CD4-positive, alpha-beta T cell treated with Interleukin-12 subunit alpha and Interleukin-12 subunit beta, for 1 hour (primary cell): ENCODE data around the gene ATP5PD.
A peak's percentile ranks its signal among the peaks of the same experiment; 100 is the strongest.
"Not testable (repeated sequence)": the region's sequence is repeated elsewhere in the genome, so short reads cannot be mapped to it uniquely, and the experiment has no call there.

Experiments
- DNase-seq: peaks from one replicate; pipeline ENCODE4 v3.0.0-alpha.2; 2020

ATP5PD gene

DNA sequence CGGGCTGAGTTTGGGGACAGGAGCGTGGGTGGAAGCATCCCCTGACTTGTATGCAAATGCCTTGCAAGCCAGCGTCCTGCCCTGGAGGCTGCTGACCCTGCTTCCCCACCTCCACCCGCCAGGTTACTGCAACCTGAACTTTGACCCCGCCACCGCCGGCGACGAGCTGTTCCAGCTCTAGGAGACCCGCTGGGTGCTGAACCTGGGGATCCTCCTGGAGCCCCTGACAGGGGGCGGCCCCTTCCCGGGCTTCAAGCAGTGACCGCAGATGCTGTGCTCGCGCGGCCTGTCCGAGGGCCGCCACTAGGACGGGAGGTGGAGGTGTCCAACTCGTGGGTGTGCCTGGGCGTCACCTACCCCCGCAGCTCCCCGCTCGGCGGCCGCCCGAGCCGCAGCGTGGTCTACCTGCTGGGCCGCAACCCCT, 30.3 kb upstream of the ATP5PD start:
- DNase-seq = no peak

DNA sequence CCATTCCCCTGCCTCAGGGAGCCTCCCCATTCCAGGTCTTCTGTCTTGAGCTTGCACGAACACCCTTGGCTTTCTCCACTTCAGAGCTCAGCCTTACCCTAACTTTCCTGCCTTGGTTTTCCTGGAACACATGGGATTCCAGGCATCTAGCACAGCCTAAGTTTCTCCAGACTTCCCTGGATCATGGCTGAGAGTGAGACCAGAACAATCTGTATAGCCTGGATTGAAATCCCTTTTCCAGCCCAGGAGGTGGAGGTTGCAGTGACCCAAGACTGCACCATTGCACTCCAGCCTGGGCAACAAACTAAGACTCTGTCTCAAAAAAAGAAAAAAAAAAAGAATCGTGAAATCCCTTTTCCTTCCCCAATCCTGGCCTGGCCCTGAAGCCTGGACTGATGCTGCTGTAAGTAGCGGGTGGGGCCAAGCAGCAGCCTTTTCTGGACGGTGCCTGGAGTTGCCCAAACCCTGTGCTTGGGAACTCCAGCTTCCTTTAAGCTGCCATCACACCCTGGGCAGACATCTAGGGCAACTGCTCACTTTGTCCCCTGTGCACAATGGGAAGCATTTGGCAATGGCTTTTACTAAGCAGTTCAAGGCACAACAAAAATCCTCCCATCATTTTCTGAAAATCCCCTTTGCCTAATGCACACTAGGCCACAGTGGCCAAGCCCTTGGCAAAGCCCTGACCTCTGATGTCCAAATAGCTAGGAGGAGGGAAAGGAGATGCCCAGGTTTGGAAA, 29.0 kb upstream of the ATP5PD start:
- DNase-seq = no peak

DNA sequence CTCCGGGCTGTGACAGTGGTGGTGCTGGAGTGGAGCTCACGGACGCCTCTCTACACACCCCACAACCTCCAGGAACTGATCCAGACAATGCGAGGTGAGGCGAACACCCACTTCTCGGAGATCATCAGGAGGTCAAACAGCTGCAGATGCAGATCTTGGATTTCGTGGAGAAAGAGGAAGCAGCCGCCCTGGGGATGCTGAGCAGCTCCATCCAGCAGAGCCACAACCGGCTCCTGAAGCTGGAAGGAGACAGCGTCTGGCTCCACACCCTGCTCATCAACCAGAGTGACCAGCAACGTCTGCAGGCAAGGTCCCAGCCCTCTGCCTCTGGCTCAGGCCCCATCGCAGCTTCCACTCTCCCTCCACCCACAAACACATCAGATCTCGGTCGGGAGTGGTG, 27.8 kb upstream of the ATP5PD start:
- DNase-seq = no peak

DNA sequence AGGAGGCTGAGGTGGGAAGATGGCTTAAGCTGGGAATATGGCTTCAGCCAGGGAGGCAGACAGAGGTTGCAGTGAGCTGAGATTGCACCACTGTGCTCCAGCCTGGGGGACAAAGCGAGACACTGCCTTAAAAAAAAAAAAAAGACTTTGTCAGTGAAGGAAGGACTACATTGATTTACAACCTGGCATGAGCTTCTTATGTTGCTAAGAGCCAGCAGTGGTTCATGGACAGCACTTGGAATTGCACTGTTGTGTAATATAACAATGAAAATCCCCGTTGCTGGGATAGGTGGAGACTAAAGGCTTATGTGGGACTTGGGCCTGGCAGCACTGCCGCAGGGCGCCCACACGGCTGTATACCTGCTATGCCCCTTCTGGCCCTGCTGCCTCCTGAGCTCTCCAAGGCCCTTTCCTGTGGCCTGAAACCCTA, 26.9 kb upstream of the ATP5PD start:
- no peak for DNase-seq

DNA sequence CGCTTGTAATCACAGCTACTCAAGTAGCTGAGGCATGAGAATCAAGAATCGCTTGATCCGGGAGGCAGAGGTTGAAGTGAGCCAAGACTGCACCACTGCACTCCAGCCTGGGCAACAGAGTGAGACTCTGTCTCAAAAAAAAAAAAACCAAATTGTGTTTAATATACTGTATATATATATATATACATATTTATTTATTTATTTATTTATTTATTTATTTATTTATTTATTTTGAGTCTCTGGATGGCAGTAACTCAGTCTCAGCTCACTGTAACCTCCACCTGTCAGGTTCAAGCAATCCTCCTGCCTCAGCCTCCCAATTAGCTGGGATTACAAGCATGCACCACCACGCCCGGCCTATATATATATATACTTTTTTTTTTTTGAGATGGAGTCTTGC, 26.1 kb upstream of the ATP5PD start:
- not testable (repeated sequence) for DNase-seq

DNA sequence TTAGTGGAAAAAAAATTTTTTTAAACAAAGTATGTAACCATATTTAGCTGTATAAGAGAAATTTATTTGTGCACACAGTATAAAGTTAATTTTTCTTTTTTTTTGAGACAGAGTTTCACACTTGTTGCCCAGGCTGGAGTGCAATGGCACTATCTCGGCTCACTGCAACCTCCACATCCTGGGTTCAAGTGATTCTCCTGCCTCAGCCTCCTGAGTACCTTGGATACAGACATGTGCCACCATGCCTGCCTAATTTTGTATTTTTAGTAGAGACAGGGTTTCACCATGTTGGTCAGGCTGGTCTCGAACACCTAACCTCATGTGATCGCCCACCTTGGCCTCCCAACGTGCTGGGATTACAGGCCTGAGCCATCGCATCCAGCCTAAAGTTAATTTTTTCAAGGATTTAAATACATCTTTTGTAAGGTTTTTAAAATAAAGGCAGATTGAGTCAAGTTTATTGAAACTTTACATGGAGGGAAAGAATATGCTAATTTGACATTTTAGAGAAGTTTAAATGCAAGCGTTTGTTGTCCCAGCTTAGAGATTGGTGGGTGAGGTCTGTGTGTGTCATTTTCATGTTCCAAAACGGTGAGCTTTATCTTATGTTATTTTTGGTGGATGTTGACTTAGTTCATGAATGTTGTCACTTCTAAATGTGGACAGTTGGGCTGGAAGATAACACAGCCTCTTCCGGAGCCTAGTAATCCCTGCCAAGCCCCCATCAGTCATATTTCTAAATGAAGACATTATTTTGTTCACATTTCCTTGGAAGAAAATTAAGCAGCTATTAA, 24.9 kb upstream of the ATP5PD start:
- not testable (repeated sequence) for DNase-seq

DNA sequence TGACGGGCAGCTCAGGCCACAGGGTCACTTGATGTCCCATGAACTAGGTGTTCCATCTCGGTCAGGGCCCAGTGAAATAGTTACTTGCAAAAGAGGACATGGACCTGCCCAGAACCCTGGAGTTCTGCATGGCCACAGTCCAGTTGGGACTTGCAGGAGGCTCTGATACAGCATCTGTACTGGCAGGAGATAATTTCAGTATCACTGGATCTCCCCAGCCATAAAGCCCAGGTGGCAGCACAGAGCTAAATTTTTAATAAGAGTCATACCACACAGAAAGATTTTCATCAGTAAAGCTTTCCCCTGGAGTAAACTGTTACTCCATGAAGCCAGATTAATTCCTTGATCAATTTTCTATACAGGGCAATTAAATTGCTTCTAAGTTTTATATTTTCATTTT, 23.0 kb upstream of the ATP5PD start:
- DNase-seq = no peak

DNA sequence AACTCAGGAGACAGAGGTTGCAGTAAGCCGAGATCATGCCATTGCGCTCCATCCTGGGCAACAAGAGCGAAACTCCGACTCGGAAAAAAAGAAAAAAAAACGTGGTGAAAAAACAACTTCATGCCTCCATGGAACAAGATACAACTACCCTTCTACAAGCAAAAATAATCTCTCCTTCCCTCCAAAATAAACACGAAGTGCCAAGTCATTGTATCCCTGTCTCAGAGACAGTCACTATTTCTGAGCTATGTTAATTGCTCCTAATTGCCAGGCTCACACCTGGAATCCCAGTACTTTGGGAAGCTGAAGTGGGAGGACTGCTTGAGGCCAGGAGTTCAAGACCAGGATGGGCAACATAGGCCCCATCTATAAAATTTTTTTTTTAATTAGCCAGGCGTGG, 22.0 kb upstream of the ATP5PD start:
- no peak for DNase-seq

DNA sequence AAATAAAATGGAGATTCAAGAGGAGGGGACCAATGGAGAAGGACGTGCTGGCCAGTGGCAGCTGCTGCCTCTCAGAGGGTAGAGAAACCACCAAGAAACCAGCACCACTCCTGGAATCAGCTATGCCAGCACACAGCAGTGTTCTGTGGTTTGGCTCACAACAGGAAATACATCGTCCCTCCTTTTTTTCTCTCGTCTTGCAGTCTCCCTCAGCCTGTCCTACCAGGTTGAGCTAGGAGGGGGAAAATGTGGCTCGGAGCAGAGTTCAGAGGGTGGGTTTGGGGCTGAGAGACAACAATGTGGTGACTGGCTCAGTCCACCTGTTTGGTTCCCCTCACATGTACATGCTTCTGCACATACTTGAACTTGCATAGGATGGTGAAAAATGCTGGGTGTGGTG, 21.1 kb upstream of the ATP5PD start:
- DNase-seq = peak; percentile 31

DNA sequence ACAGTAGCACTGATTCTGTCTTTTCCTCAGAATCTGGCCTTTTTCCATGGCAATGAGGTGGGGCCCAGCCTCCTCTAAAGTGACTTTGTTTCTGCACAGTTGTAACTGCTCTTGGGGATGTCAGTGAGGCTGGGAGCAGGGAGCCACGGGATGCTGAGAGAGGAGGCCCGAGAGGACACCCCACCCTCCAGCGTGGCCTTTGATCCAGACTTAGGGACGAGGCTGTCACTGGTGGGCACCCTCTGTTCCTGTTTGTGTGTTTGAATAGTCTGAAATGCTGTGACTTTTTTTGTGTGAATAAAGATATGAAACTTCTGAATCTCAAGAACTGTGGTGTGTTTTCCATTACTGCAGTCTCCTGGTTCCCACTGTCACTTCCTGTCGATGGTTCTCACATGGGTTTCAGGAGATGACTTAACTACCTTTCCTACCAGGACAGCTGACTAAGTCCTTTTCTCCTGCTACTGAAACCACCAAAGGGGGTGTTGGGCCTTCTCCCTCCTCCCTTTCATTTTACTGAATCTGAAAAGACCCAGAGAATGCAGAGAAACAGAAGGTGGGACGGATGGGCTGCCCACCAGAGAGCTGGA, 18.9 kb upstream of the ATP5PD start:
- no peak for DNase-seq

DNA sequence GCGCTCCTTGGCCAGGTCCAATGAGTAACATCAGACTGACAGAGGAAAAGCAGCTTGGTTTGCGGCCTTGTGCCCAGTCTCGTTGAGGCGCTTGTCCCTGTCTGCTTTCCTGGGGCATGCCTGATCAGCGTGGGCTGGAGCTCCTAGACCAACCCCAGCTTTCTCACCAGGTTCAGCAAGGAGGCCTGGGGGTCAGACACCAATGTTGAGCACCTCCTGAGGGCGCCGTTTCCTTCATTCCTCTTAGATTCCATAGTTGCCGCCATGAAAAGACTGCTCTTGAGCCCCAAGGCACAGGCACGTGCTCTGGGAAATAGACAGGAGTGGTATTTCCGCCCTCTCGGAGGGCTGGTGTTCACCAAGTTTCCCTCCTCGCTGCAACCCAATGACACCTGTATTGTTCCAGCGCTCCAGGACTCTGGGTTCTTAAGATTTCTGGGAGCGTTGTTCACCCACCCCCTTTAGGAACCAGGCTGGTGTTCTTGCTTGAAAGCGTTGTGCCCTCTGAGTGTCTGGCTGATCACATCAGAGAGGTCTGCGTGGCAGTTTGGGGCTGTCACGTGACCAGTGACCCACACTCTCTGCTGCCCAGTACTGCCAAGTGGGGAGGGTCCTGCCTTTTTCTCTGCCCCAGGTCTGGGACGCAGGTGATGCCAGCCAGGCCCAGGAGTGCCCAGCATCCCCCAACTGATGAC, 18.2 kb upstream of the ATP5PD start:
- DNase-seq = no peak

DNA sequence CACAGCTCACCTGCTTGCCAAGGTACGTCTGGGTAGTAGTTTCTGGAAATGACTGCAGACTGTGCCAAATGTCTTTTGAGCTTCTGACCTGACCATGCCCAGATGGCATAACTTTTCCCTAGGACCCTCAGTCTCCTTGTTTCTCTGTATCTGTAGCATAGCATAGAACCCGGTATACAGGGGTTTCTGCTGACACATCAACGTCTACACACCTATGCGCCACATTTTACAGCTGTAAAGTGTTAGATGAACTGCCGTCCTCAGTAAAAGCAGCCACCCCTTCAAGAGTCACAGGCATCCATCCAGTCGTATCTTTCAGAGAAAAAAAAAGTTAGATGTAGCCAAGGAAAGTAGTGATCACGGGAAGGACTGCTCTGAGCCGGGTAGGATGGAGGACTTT, 17.7 kb upstream of the ATP5PD start:
- no peak for DNase-seq

DNA sequence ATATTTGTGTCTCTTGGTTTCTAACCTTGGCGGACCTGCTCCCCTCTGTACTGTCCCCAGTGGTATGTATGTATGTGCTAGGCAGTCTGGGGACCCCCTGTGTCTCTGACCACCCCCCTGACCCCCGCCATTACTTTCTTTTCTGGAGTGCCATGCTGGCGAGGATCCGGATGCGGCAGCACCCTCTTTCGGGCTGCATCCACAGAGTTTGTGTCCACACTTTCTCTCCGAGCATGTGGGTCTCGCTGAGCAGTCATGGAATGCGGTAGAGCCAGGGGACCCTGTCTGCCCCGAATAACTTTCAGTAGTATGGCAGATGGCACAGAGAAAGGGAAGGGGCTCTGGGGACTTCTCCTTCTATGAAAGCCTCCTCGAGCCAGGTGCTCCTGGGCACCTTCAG, 17.3 kb upstream of the ATP5PD start:
- no peak for DNase-seq

DNA sequence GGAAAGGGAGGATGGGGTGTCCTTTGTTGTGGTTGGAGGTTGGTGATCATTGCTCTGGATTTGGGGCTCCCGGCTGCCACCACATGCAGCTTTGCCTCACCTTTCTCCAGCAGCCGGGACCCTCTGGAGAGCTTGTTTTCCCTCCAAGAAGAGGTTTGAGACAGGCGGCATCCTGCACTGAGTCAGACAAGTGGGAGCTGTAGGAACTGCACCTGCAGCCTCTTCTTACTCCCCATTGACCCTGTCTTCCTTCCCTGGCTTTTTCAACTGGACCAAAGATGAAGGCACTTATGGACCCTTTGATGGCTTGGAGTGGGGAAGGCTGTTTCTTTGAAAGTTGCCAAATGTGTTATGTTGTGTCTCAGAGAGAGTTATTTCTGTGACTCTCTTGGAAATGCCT, 16.9 kb upstream of the ATP5PD start:
- DNase-seq = no peak

DNA sequence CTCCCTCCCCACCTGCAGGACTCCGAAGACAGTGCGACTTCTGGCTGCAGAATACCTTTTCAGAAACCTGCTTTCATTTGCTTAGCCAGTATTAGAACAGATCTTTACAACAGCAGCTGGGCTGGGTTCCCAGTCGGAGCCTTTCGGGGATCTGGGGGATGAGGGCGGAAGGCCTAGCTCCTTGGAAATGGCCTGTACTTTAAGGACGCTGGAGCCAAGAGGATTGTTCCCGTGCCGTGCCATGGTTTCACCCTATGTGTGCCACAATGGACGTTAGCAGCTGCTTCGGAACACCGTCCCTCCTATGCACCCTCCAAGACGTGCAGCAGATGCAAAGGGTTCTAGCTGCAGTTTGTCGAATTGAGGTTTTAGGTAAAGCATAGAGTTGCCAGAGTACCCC, 16.4 kb upstream of the ATP5PD start:
- DNase-seq = no peak

DNA sequence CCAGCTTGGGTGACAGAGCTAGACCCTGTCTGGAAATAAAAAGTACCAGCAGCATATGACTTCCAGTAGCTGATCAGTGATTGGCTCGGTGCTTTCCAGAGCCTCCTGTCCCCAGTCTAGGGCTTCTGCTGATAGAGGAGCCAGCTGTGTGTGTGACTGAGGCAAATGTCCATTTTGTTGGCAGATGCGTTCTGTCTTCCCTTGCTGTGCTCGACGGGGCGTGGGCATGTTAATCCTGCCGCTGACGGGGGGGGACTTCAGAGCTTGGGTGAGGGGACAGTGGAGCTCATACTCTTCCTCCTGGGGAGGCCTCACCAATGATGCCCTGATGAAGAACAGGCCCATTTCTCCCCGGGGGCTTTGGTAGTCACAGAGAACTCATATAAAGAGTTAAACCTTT, 14.8 kb upstream of the ATP5PD start:
- DNase-seq = no peak

DNA sequence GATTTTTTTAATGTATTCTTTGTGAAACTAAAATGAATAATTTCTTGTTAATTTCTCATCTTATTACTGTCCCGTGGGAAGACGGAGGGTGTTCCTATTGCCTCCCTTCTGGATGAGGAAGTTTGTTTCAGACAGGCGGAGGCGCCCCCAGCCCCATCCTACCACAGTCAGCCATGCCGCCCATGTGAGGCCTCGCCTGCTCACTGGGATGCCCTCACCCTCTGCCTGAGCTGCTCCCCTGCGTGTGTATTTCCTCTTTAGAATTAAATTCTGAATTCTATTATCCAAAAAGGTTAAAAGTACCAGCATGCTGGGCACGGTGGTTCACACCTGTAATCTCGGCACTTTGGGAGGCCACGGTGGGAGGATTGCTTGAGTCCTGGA, 14.3 kb upstream of the ATP5PD start:
- no peak for DNase-seq

DNA sequence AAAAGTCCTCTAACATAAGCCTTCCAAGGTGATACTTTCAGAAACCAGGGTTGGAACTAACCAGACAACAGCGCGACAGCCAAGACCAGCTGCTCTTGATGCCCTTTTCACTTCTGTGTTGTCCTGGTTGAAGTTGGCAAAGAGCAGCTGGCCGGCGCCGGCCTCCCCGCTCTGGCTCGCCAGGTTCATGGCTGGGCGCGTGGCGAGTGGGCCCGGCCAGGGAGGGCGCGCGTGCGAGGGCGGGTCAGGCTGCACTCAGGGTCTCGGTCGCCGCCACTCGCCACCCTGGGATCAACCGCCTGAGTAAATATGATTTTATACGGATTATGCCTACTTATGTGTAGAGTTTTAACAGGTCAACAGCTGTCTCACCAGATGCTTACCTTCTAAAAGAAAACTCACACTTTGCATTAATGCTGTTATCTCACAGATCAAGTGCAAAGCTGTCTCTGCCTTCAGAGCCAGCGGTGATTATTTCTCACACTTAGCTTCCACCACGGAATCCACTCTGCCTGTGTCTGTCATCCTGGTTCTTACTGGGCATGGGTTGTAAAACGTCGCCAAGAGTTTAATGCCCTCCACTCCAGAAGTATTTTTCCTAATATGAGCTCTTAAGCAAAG, 13.8 kb upstream of the ATP5PD start:
- no peak for DNase-seq

DNA sequence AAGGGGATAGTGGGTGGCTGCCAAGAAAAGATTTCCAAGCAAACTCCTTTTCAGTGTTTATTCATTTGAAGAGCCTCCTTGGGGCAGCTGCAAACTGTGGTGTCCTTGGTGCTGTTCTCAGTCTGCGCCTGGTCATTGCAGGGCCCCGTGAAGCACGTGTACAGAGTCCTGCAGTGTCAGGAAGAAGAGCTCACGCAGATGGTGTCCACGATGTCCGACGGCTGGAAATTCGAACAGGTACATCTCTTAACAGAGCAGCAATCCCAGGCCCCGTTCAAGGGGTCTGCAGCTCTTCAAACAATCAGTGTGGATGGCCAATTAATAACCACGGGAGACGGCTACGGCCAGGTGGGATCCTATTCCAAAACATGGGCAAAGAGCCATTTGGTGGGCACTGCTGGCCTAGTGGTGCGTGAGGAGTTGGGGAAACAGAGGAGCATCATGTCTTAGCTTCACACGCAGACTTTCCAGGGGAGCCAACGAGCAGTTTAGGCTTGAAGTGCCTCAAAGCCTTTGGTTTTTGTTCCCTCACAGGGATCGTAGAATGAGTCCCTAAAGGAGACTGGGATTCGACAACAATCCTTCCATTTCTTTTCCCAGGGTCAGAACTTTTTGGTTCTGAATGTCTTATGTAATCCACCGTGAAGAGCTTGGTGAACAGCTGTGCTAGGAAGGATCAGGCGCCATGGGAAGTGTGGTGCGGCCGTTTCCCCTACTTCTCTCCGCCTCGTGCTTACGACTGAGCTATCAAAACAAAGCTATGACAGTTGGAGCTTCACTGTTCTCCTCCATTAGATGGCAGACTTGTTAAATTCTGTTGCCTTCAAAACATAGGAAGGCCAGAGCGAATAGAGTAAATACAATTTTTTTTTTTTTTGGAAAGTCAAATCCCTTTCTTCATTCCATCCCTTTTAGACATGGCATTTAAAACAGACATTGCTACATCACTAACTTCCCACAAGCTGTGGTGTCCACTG, 12.9 kb upstream of the ATP5PD start:
- DNase-seq = peak; percentile 19

DNA sequence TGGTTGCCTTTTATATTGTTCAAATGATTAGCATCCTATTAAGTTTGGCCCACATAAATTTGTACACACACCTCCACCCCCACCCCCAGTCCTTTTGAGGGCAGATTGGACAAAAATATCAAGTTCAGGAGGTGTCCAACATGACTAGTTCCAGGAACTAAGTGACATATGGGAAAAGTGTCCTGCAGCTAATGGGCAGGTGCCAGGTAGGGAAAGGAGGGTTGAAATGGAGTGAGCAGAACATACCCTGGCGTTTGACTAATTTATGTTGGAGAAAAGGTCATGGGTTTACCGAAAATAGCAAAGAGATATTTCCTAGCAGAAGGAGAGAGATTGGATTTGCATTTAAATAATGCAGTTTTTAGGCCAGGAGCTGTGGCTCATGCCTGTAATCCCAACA, 5.2 kb upstream of the ATP5PD start:
- no peak for DNase-seq

DNA sequence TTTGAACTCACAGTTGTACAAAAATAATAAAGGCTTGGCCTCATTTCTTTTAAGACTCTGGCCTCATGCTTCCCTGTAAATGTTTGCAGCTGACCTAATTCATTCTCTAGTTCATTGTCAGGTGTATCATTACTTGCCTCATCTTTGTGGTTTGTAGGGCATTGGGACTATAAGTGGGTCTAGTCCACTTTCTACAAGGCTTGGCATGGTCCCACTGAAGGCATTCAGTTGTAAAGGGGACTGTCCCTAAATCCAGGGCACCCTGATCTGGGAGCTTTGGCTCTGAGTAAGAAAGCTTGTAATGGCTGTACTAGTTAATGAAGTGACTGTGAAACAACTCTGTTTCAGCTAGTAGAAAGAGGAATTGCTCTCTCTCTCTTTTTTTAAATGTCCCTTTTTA, 2.9 kb upstream of the ATP5PD start:
- no peak for DNase-seq

DNA sequence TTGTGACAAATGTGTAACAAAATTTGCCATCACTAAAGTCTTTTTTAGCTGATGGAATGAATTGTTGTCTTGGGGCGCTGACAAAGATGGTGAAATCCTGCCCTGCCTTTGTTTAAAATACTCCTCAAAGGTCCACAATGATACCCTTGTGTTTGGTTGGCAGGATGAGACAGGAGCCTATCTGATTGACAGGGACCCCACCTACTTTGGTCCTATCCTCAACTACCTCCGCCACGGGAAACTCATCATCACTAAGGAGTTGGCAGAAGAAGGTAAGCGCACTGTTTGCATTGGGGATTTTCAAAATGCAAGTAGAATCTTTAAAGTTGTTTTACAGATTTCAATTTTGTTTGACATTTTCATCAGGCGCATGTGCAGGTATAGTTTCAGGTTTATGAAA, 2.3 kb upstream of the ATP5PD start:
- no peak for DNase-seq
